CD14-positive monocyte (primary cell): ENCODE data around the gene CCM2. TPM values are rescaled to one million over a fixed set of nuclear protein-coding genes. Genes with fewer than 3 reads are reported as not detected.

Experiments used
- DNase-seq, 3 donors: peaks; one replicate each; pipeline ENCODE4 v3.0.0-alpha.2; 2011 to 2022
- H2AFZ ChIP-seq: 2 replicates; pipeline ENCODE4 v1.6.0; 2012; ENCODE audit warnings: mild to moderate bottlenecking, low read depth, low read length, inconsistent platforms; ENCODE audit not compliant: insufficient read depth, poor library complexity, severe bottlenecking
- H3K27ac ChIP-seq, 2 donors: 1 replicate in 1 of 2; 2 replicates in 1 of 2; pipeline ENCODE4 v1.5.1; 2012 to 2013; ENCODE audit warnings: low read length in 2 of 2, control low read depth in 1 of 2, inconsistent platforms in 1 of 2, low read depth in 1 of 2, mild to moderate bottlenecking in 1 of 2
- H3K27me3 ChIP-seq, 2 donors: one replicate each; pipeline versions ENCODE4 v1.6.0 to v1.6.1; 2011 to 2013; ENCODE audit warnings: low read length in 2 of 2; ENCODE audit not compliant: control insufficient read depth in 2 of 2, insufficient read depth in 2 of 2
- H3K36me3 ChIP-seq, 2 donors: replicated peaks in 1 of 2; 1 replicate in 1 of 2; 2 replicates in 1 of 2; pipeline versions ENCODE4 v1.5.1 to v1.6.1; 2012 to 2013; ENCODE audit warnings: low read length in 2 of 2, control low read depth in 1 of 2, inconsistent platforms in 1 of 2, mild to moderate bottlenecking in 1 of 2; ENCODE audit not compliant: insufficient read depth in 2 of 2, control insufficient read depth in 1 of 2
- H3K4me1 ChIP-seq, 2 donors: 1 replicate in 1 of 2; 2 replicates in 1 of 2; pipeline versions ENCODE4 v1.5.1 to v1.6.1; 2012 to 2013; ENCODE audit warnings: low read length in 2 of 2, control low read depth in 1 of 2, inconsistent platforms in 1 of 2, mild to moderate bottlenecking in 1 of 2, moderate library complexity in 1 of 2; ENCODE audit not compliant: insufficient read depth in 2 of 2, control insufficient read depth in 1 of 2
- H3K4me2 ChIP-seq: replicated peaks from 2 replicates; pipeline ENCODE3; 2012; ENCODE audit warnings: low read length, moderate library complexity, mild to moderate bottlenecking; ENCODE audit not compliant: poor library complexity, severe bottlenecking; ENCODE audit errors: extremely low read depth
- H3K4me3 ChIP-seq, 3 experiments: fragments of 200-600 bp in 1 of 3; sonication (generic) in 1 of 3; replicated peaks in 1 of 3; 1 replicate in 2 of 3; 2 replicates in 1 of 3; pipeline ENCODE4 v1.5.1; 2011 to 2013; ENCODE audit warnings: low read length in 3 of 3, mild to moderate bottlenecking in 3 of 3, control low read depth in 2 of 3, low read depth in 2 of 3, inconsistent platforms in 1 of 3, moderate library complexity in 1 of 3
- H3K79me2 ChIP-seq: 2 replicates; pipeline ENCODE4 v1.6.0; 2012; ENCODE audit warnings: mild to moderate bottlenecking, control low read depth, inconsistent platforms, low read length, moderate library complexity; ENCODE audit not compliant: insufficient read depth
- H3K9ac ChIP-seq: 2 replicates; pipeline ENCODE4 v1.6.0; 2017; ENCODE audit warnings: low read length, mild to moderate bottlenecking; ENCODE audit not compliant: insufficient read depth, poor library complexity, severe bottlenecking
- H3K9me3 ChIP-seq, 2 donors: replicated peaks in 1 of 2; 1 replicate in 1 of 2; 2 replicates in 1 of 2; pipeline versions ENCODE4 v1.5.1 to v1.6.1; 2012 to 2013; ENCODE audit warnings: low read length in 2 of 2, control low read depth in 1 of 2; ENCODE audit not compliant: control insufficient read depth in 1 of 2, insufficient read depth in 1 of 2
- H4K20me1 ChIP-seq: 2 replicates; pipeline ENCODE4 v1.6.0; 2012; ENCODE audit warnings: mild to moderate bottlenecking, low read length, control low read depth, moderate library complexity; ENCODE audit not compliant: insufficient read depth
- H3K27ac Mint-ChIP-seq, 7 donors: one replicate each; pipeline ENCODE4 v1.8.0; 2020; ENCODE audit warnings: mild to moderate bottlenecking in 7 of 7, mixed read lengths in 7 of 7, moderate library complexity in 6 of 7, inconsistent platforms in 2 of 7
- H3K27me3 Mint-ChIP-seq, 3 donors: one replicate each; pipeline ENCODE4 v1.8.0; 2021 to 2022; ENCODE audit warnings: low read depth in 3 of 3, mild to moderate bottlenecking in 3 of 3, mixed read lengths in 3 of 3, moderate library complexity in 3 of 3, inconsistent platforms in 1 of 3
- H3K36me3 Mint-ChIP-seq, 2 donors: one replicate each; pipeline ENCODE4 v1.8.0; 2020; ENCODE audit warnings: mixed read lengths in 2 of 2, inconsistent platforms in 1 of 2, mild to moderate bottlenecking in 1 of 2
- H3K4me1 Mint-ChIP-seq: one replicate; pipeline ENCODE4 v1.8.0; 2020; ENCODE audit warnings: mild to moderate bottlenecking, mixed read lengths
- H3K4me3 Mint-ChIP-seq, 2 donors: one replicate each; pipeline ENCODE4 v1.8.0; 2020; ENCODE audit warnings: mild to moderate bottlenecking in 2 of 2, mixed read lengths in 2 of 2, moderate library complexity in 1 of 2
- H3K9me3 Mint-ChIP-seq, 7 donors: one replicate each; pipeline ENCODE4 v1.8.0; 2020 to 2022; ENCODE audit warnings: mixed read lengths in 7 of 7, mild to moderate bottlenecking in 6 of 7, moderate library complexity in 6 of 7, inconsistent platforms in 2 of 7
- CTCF ChIP-seq: fragments of 200-600 bp; IDR thresholded peaks from one replicate; pipeline ENCODE4 v1.8.0; 2022; ENCODE audit warnings: antibody characterized with exemption, mild to moderate bottlenecking
- WGBS: methylation state at CpG from one replicate; pipeline ENCODE4 v1.1.5; 2013; ENCODE audit warnings: missing lambda C conversion rate; ENCODE audit not compliant: insufficient coverage; 5-methylcytosine and 5-hydroxymethylcytosine counted together
- intact Hi-C, 2 donors: fragments of 100-400 bp; cut with micrococcal nuclease; formaldehyde crosslinking; loops; one replicate each; pipeline versions ENCODE4 v1.15.0 to v1.15.1; 2023
- polyA plus RNA-seq, 3 donors: library from polyadenylated mRNA; depleted of rRNA in 1 of 3; unstranded in 2 of 3; stranded (reverse) in 1 of 3; fragments of 300-500 nt in 2 of 3; fragments of >200 nt in 1 of 3; fragmentation: Illumina TruSeq in 2 of 3; gene quantifications; 1 replicate in 2 of 3; 2 replicates in 1 of 3; pipeline ENCODE4 v1.2.3, GENCODE V29; 2012 to 2021

Gene CCM2
- polyA plus RNA-seq, 3 donors: 38.5 to 102 (median 51.4) TPM

- Mint-ChIP-seq H3K36me3 (peaks cover 3 to 5% of the 10 kb centered on the region in 2 donors), H3K27me3 (peaks cover 27 to 60% (median 43%) of the 10 kb centered on the region in 3 donors), H3K9me3 (peaks cover 2 to 14% (median 4%) of the 10 kb centered on the region in 7 donors), H3K27ac (peak within 1 kb of the TSS in 1 of 7 donors; percentile 50), H3K4me3 (peak within 1 kb of the TSS; percentile 62 to 85), H3K4me1 (peaks cover 9% of the 10 kb centered on the region)
- DNase-seq: no peak
- H3K36me3 ChIP-seq: no peaks in the 10 kb centered on the region
- H3K4me3 ChIP-seq: peak within 1 kb of the TSS in 1 of 3 experiments; percentile 40
- 2% methylated on average over 26 of the region's 50 CpGs for WGBS
- no peaks in the 10 kb centered on the region for H3K79me2 ChIP-seq
- no peaks in the 10 kb centered on the region for H4K20me1 ChIP-seq
- no peak within 1 kb of the TSS for H3K27ac ChIP-seq
- H3K4me2 ChIP-seq: peak within 1 kb of the TSS; percentile 48
- no peak within 1 kb of the TSS for H3K9ac ChIP-seq
- TF ChIP-seq CTCF: no peak
- intact Hi-C loops: no loop called here
- H3K4me1 ChIP-seq: peaks cover 6 to 12% of the 10 kb centered on the region in 2 donors
- peaks cover 0 to 7% of the 10 kb centered on the region in 2 donors for H3K9me3 ChIP-seq
- H3K27me3 ChIP-seq: peaks cover 5 to 38% of the 10 kb centered on the region in 2 donors
- H2AFZ ChIP-seq: no peak within 1 kb of the TSS
Observed at GRCh38 chr7:45088821-45089340, 88.9 kb downstream of the CCM2 start, which contains the start of gene NACAD. Gene NACAD, minus strand, starts transcription at chr7:45088969. Its CDS starts 75 bp downstream, at chr7:45088894.

GRCh38 chr7:45089341-45089891 lies 89.4 kb downstream of the CCM2 start:
- H3K9ac ChIP-seq: no peak overlapping the region
- no peaks in the 10 kb centered on the region for H3K79me2 ChIP-seq
- H3K4me2 ChIP-seq: peak overlapping the region; percentile 48
- H4K20me1 ChIP-seq: no peaks in the 10 kb centered on the region
- H3K36me3 Mint-ChIP-seq: peaks cover 3 to 5% of the 10 kb centered on the region in 2 donors
- no peak overlapping the region for H2AFZ ChIP-seq
- H3K27me3 ChIP-seq: peaks cover 5 to 38% of the 10 kb centered on the region in 2 donors
- H3K9me3 ChIP-seq: peaks cover 0 to 7% of the 10 kb centered on the region in 2 donors
- peaks cover 9% of the 10 kb centered on the region for H3K4me1 Mint-ChIP-seq
- H3K4me1 ChIP-seq: peaks cover 6 to 12% of the 10 kb centered on the region in 2 donors
- peaks cover 27 to 60% (median 43%) of the 10 kb centered on the region in 3 donors for H3K27me3 Mint-ChIP-seq
- no peak overlapping the region for H3K27ac ChIP-seq
- H3K4me3 Mint-ChIP-seq: peak overlapping the region; percentile 62 to 85
- H3K36me3 ChIP-seq: no peaks in the 10 kb centered on the region
- DNase-seq: peak in 2 of 3 donors; percentile 14 to 46
- H3K4me3 ChIP-seq: peak overlapping the region in 1 of 3 experiments; percentile 40
- peaks cover 2 to 17% (median 4%) of the 10 kb centered on the region in 7 donors for H3K9me3 Mint-ChIP-seq
- WGBS: 7% methylated on average over 10 of the region's 22 CpGs
- peak overlapping the region in 1 of 7 donors; percentile 41 for H3K27ac Mint-ChIP-seq
- intact Hi-C loops: no loop called here
- TF ChIP-seq CTCF: no peak
